PC-3 (cell line): ENCODE data around the gene CES2. TPM values are rescaled to one million over a fixed set of nuclear protein-coding genes. Genes with fewer than 3 reads are reported as not detected.

ENCODE experiments used
- ATAC-seq: fragments of 200-7000 bp; cut with Tn5 transposase; 2 replicates; pipeline ENCODE4 v1.9.1; 2020; ENCODE audit warnings: mild to moderate bottlenecking, moderate library complexity
- BruUV-seq: library from RNA; stranded (reverse); fragments of 400-500 nt; replicated peaks from 2 replicates; lab custom pipeline; 2021; lab: Mats Ljungman, UMichigan
- CTCF ChIA-PET: fragments of 300-600 bp; sonication (Branson Sonifier 250); formaldehyde crosslinking; loops from one replicate; lab custom pipeline; 2022; ENCODE audit warnings: antibody characterized with exemption; lab: Charles Lee
- POLR2A ChIA-PET: fragments of 300-600 bp; sonication (Branson Sonifier 250); formaldehyde crosslinking; loops from one replicate; lab custom pipeline; 2022; ENCODE audit warnings: antibody characterized with exemption; ENCODE audit not compliant: unreplicated experiment; lab: Charles Lee
- DNase-seq: peaks from one replicate; pipeline ENCODE4 v3.0.0-alpha.2; 2015
- H2AFZ ChIP-seq: fragments of 300-600 bp; sonication (generic); 2 replicates; pipeline ENCODE4 v1.6.0; 2016; ENCODE audit warnings: antibody characterized with exemption, low read length
- H3F3A ChIP-seq: fragments of 300-600 bp; sonication (generic); one replicate; pipeline ENCODE4 v1.6.0; 2017; ENCODE audit warnings: antibody characterized with exemption, low read length, control low read depth, mild to moderate bottlenecking; ENCODE audit not compliant: unreplicated experiment
- H3K27ac ChIP-seq: fragments of 300-600 bp; sonication (generic); 2 replicates; pipeline ENCODE4 v1.5.1; 2016; ENCODE audit warnings: mild to moderate bottlenecking, low read length
- H3K27me3 ChIP-seq: fragments of 300-600 bp; sonication (generic); 2 replicates; pipeline ENCODE4 v1.6.1; 2016; ENCODE audit warnings: low read length, mixed read lengths
- H3K36me3 ChIP-seq: fragments of 300-600 bp; sonication (generic); 2 replicates; pipeline ENCODE4 v1.6.1; 2016; ENCODE audit warnings: low read depth, mixed run types, low read length, mixed read lengths
- H3K4me1 ChIP-seq: fragments of 300-600 bp; sonication (generic); 2 replicates; pipeline ENCODE4 v1.5.1; 2016; ENCODE audit warnings: low read length; ENCODE audit not compliant: insufficient read depth
- H3K4me2 ChIP-seq: fragments of 300-600 bp; sonication (generic); 2 replicates; pipeline ENCODE4 v1.6.0; 2016; ENCODE audit warnings: low read length
- H3K4me3 ChIP-seq: fragments of 300-600 bp; sonication (generic); 2 replicates; pipeline ENCODE4 v1.5.1; 2016; ENCODE audit warnings: mild to moderate bottlenecking, low read length, mixed read lengths
- H3K79me2 ChIP-seq: fragments of 300-600 bp; sonication (generic); 2 replicates; pipeline ENCODE4 v1.6.1; 2017; ENCODE audit warnings: low read length, mixed read lengths
- H3K9ac ChIP-seq: fragments of 300-600 bp; sonication (generic); 2 replicates; pipeline ENCODE4 v1.6.0; 2016; ENCODE audit warnings: mild to moderate bottlenecking, low read length
- H3K9me2 ChIP-seq: fragments of 300-600 bp; sonication (generic); replicated peaks from 2 replicates; pipeline ENCODE4 v1.6.1; 2016; ENCODE audit warnings: mixed run types, low read length, mixed read lengths
- H3K9me3 ChIP-seq: fragments of 300-600 bp; sonication (generic); 2 replicates; pipeline ENCODE4 v1.6.1; 2016; ENCODE audit warnings: low read length, mixed read lengths
- H4K20me1 ChIP-seq: fragments of 300-600 bp; sonication (generic); 2 replicates; pipeline ENCODE4 v1.6.1; 2016; ENCODE audit warnings: low read length, mixed read lengths
- CTCF ChIP-seq: fragments of 300-600 bp; sonication (generic); conservative IDR thresholded peaks from 2 replicates; pipeline ENCODE4 v1.5.1; 2017; ENCODE audit warnings: antibody characterized with exemption, low read depth, mild to moderate bottlenecking, low read length
- EZH2 ChIP-seq: fragments of 300-600 bp; sonication (generic); IDR thresholded peaks from one replicate; pipeline ENCODE4 v1.6.1; 2017; ENCODE audit warnings: antibody characterized with exemption, mild to moderate bottlenecking, low read length; ENCODE audit not compliant: unreplicated experiment
- EZH2phosphoT487 ChIP-seq: fragments of 300-600 bp; sonication (generic); IDR thresholded peaks from 2 replicates; pipeline ENCODE4 v1.6.1; 2018; ENCODE audit warnings: mild to moderate bottlenecking, antibody characterized with exemption, low read length, borderline replicate concordance
- intact Hi-C: fragments of 100-400 bp; cut with micrococcal nuclease; formaldehyde crosslinking; loops from 2 replicates; pipeline ENCODE4 v1.9.0; 2023
- total RNA-seq: library from RNA; depleted of rRNA; stranded (reverse); fragments of >200 nt; gene quantifications from 2 replicates; pipeline ENCODE4 v1.2.3, GENCODE V29; 2014

The CES2 gene
- total RNA-seq, 1 experiment from 2014 or later: 15.8 TPM

- DNase-seq (no peak), ATAC-seq (no peak)
- Histone ChIP-seq H3K27me3 (no peaks in the 10 kb centered on the region), H3K9ac (no peak overlapping the region), H3F3A (no peaks in the 10 kb centered on the region), H3K9me3 (no peaks in the 10 kb centered on the region), H3K4me1 (no peaks in the 10 kb centered on the region), H3K4me3 (no peak overlapping the region), H3K27ac (no peak overlapping the region), H4K20me1 (no peaks in the 10 kb centered on the region), H3K36me3 (no peaks in the 10 kb centered on the region), H3K9me2 (no peaks in the 10 kb centered on the region), H3K4me2 (no peak overlapping the region), H3K79me2 (no peaks in the 10 kb centered on the region), H2AFZ (no peak overlapping the region)
- ChIA-PET CTCF (no interaction called here), POLR2A (no interaction called here)
- intact Hi-C loops: no loop called here
- TF ChIP-seq EZH2phosphoT487: no peak
- TF ChIP-seq EZH2: no peak
- no peak for TF ChIP-seq CTCF
- no TSS peak for BruUV-seq
Measured at GRCh38 chr16:66905633-66906539, 29.4 kb upstream of the CES2 start.

- no peak overlapping the region for H3K4me3 ChIP-seq
- H3K27ac ChIP-seq: no peak overlapping the region
- H3K27me3 ChIP-seq: no peaks in the 10 kb centered on the region
- no peak overlapping the region for H3K9ac ChIP-seq
- H3F3A ChIP-seq: no peaks in the 10 kb centered on the region
- intact Hi-C loops: no loop called here
- H3K4me2 ChIP-seq: no peak overlapping the region
- TF ChIP-seq EZH2 (no peak), EZH2phosphoT487 (no peak), CTCF (no peak)
- no peaks in the 10 kb centered on the region for H4K20me1 ChIP-seq
- no peak for ATAC-seq
- H3K4me1 ChIP-seq: no peaks in the 10 kb centered on the region
- ChIA-PET CTCF (interaction anchor here (0.6 kb wide), 1 partner anchor 101 kb away, joined by 3 read pairs; no protein-coding TSS in a partner anchor), POLR2A (no interaction called here)
- BruUV-seq: no TSS peak
- no peak overlapping the region for H2AFZ ChIP-seq
- H3K9me3 ChIP-seq: no peaks in the 10 kb centered on the region
- DNase-seq: no peak
- H3K36me3 ChIP-seq: no peaks in the 10 kb centered on the region
- H3K9me2 ChIP-seq: no peaks in the 10 kb centered on the region
- H3K79me2 ChIP-seq: no peaks in the 10 kb centered on the region
Measured at GRCh38 chr16:66906916-66907836, 28.1 kb upstream of the CES2 start.
